ENCODE results near the gene KLHL36.
A peak's percentile ranks its signal among the peaks of the same experiment; 100 is the strongest.

Gene KLHL36

DNA sequence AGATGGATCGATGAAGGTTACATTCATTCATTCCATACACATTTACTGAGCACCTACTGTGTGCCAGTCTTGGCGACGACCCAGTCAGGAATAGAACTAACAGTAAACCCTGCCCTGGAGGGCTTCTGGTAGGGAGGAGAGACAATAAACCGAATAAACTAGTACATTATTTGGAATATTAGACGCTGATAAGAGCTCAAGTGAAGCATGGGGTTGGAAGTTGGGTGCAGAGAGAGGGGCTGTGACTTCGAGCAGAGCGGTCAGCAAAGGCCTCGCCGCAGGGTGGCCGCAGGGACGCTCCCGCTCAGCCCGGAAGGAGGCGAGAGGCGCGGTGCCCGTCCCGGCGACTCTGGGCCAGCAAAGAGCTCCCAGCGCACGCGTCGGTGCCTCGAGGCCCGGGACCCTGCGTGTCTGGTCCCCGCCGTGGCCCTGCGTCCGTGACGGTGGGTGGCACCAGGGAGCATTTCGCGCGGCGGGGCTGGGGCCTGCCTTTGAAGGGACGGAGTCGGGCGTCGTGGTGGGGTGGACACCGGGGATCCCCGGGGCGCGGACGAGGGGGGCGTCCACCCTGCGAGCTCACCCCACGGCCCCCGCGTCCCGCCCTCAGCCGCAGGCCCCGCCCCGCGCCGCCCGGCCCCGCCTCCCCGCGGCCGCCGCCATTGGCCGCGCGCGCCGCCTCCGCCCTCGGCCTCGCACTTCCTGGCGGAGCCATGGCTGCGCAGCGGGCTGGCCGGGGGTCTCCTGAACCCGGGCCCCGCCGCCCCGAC, at the start of gene KLHL36:
KLHL36 (plus strand) TSS at position 684 of the 767 bp plus-strand sequence. CDS start 2,357 bp downstream, outside the sequence.
- no peak for TF ChIP-seq CTCF (IDR thresholded peaks at IDR 0.05; ENCODE audit: insufficient read depth, low read depth, low read length, missing control alignments)
- peak; percentile 60 for DNase-seq (ENCODE audit: low read depth)

DNA sequence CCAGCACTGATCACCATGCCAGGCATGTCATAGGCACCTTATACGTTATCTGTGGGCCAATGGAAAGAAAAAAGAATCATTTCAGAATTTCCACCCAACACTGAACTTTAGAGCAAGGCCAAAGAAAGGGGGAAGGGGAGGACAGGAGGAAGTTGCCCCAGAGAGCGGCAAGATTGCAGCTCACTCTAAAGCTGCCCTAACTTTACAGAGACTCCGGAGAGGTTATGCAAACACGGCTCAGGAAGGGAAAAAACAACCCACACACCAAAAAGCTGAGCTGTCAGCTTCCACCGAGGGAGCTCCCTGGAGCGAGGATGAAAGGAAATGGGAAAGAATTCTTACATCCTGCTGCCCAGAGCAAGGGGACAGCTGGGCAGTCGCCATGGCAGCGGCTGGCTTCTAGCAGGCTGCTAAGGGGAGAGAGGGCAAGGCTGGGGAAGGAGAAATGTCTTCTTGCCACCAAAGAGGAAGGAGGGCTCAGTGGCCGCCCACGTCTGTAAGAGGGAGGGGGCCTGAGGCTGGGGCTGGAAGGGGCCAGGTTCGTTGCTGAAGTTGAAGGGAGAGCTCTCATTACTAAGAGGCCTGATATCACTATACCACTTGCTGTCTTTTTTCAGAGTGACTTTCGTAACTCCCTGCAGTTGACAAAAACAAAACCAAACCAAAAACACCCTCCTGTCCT, 48.6 kb upstream of the KLHL36 start:
- TF ChIP-seq CTCF (IDR thresholded peaks at IDR 0.05; ENCODE audit: insufficient read depth, low read depth, low read length, missing control alignments): no peak
- peak overlapping the region; percentile 61 for H3K4me3 ChIP-seq (ENCODE audit: low read depth, low read length)
- DNase-seq (ENCODE audit: low read depth): peak; percentile 87

More for the DNA sequence above, at the start of gene KLHL36:
- peak within 1 kb of the TSS; percentile 84 for H3K4me3 ChIP-seq (ENCODE audit: low read depth, low read length)

- no peak for TF ChIP-seq CTCF (IDR thresholded peaks at IDR 0.05; ENCODE audit: insufficient read depth, low read depth, low read length, missing control alignments)
- H3K4me3 ChIP-seq (ENCODE audit: low read depth, low read length): peak overlapping the region; percentile 61
- DNase-seq (ENCODE audit: low read depth): peak; percentile 91
These were observed 47.7 kb upstream of the KLHL36 start for GRCh38 chr16:84600343-84601229.

GRCh38 chr16:84603140-84603816, 45.0 kb upstream of the KLHL36 start:
- peak overlapping the region; percentile 5 for H3K4me3 ChIP-seq (ENCODE audit: low read depth, low read length)
- DNase-seq (ENCODE audit: low read depth): no peak

GRCh38 chr16:84603940-84604339, 44.4 kb upstream of the KLHL36 start:
- no peak for TF ChIP-seq CTCF (IDR thresholded peaks at IDR 0.05; ENCODE audit: insufficient read depth, low read depth, low read length, missing control alignments)
- no peak overlapping the region for H3K4me3 ChIP-seq (ENCODE audit: low read depth, low read length)
- DNase-seq (ENCODE audit: low read depth): no peak

More at GRCh38 chr16:84603140-84603816, 45.0 kb upstream of the KLHL36 start:
- TF ChIP-seq CTCF (IDR thresholded peaks at IDR 0.05; ENCODE audit: insufficient read depth, low read depth, low read length, missing control alignments): no peak

- H3K4me3 ChIP-seq (ENCODE audit: low read depth, low read length): no peak overlapping the region
- no peak for TF ChIP-seq CTCF (IDR thresholded peaks at IDR 0.05; ENCODE audit: insufficient read depth, low read depth, low read length, missing control alignments)
These were observed 43.8 kb upstream of the KLHL36 start for GRCh38 chr16:84604477-84605013.

More at GRCh38 chr16:84604477-84605013, 43.8 kb upstream of the KLHL36 start:
- DNase-seq (ENCODE audit: low read depth): no peak
